Nucleus accumbens (tissue), 56 donors: ENCODE measurements around the gene UMOD.

Source experiments
- DNase-seq, 56 donors: peaks; one replicate each; lab custom pipeline; 2025; lab: John Stamatoyannopoulos, UW

The UMOD gene

DNA sequence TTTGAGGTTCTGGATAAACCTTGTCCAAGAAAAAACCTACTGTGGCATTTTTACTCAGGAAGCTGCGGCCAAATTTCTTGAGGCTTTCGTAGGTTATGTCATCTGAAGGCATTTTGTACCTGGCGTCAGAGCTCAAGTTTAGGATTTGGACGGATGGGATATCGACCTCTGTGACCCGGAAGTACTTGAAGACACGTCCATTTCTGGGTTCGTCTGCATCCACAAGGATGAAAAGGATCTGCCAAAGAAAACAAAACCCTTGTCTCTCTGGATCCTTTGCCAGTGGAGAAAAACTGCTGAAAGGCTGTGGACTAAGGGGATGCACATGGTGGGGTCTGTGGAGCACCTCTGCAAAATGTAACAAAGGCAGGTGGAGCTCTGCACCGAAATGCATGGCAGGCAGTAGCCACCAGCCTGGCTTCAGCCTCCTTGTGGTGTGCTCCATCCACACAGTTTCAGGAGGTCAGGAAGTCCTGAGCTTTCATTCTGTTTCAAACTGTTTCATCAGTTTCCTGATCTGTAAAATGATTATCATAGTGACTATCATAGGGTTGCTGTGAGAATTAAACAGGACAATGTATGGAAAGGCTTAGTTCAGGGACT, 17.0 kb upstream of the UMOD start:
- no peak for DNase-seq

DNA sequence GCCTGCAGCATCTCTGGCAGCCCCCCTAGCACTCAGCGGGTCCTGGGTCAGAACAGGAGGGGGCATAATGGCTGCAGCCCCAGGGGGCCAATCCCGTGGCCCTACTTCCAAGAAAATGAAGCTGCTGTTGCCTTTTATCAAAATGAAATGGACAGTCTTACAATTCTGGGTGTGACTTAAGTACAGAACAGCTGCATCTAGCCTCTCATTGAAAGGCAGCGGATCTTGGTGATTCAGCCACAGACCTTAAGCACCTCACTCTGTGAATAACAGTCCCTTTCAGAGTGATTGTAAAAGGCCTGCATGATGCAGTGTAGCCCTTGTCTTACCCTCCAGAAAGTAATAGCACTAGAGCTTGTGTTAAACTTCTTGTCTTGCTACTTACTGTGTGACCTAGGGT, 11.5 kb upstream of the UMOD start:
- no peak for DNase-seq

DNA sequence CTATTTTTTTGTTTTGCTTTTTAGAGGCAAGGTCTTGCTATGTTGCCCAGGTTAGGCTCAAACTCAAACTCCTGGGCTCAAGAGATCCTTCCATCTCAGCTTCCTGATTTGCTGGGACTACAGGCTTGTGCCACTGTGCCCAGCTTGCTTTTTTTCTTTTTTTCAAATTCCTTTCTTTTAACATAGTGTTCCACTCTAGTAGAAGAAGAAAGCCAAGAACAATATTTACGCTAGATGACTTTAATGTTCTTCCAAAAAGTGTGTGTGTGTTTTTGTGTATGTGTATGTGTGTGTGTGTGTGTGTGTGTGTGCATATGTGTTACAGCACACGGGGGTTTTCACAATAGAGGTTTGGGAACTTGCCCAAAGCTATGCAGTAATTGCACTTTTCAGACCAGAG, 10.7 kb upstream of the UMOD start:
- DNase-seq, result no peak

DNA sequence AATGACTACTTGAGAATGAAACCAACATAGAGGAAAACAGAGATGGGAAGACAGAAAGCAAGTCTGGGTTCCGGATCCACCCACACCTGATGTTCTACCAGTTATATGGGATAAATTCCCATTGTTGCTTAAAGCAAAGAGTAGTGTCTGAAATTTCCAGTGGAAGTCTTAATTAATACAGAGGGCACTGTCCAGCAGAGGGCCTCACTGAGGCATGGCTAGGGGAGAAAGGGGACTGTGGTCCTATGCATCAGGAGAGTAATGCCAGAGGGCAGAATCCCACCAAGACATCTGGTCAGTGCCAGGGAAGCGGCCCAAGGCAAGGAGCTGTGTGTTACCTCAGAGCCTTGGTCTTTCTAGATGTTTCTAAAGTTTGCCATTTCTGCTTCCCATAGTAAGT, 7.5 kb upstream of the UMOD start:
- DNase-seq, result no peak

DNA sequence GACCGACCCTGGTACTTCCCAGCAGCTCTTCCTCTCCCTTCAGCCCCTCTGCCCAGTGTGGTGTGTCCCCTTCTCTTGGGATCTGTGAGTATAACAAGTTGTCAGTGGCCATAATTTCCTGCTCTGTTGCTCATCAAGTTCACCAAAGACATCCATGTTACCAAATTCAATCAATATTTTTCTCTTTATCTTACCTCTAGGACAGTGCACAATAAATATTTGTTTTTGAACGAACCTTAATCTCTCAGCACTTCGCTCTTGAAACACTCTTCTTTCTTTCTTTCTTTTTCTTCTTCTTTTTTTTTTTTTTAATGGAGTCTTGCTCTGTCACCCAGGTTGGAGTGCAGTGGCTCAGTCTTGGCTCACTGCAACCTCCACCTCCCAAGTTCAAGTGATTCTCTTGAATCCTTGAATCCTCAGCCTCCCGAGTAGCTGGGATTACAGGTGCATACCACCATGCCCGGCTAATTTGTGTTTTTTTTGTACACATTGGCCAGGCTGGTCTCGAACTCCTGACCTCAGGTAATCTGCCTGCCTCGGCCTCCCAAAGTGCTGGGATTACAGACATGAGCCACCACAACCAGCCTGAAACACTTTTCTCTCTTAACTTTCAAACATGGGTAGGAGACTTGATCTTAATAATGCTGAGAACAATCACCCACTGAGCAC, 2.7 kb upstream of the UMOD start:
- DNase-seq, result no peak

DNA sequence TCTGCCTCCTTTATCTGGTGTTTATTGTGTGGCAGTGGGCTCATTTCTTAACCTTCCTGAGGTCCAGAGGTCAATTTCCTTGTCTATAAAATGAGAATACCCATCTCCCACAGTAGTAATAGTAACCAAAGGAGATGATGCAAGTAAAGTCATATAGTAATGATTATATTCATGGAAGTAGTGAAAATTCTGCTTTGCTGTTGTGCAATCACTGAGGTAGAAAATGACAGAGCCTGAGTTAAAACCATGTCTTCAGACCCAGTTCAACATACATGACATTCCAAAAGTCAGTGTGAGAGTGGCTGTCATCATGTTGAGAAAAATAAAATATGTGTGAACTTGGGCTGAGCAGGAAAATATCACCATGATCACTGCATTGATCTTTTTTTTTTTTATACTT, 864 bp upstream of the UMOD start:
- no peak for DNase-seq

DNA sequence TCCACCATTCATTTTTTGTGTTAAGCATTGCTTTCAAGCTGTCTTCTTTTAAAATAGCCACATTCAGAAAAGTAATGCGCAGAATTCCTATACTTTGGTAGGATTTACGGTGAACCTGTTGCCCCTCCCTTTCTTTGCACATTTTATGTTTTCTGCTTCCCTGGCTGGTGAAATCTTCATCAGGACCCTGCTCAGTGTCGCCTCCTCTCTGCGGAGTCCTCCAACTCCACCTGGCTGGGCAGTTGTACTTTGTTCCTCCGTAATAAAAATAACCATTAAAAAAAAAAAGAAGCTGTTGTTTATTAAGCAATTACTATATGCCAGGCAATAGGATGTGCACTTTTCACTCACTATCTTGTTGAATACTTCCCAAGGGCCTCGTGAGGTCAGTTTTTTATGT, 2.9 kb downstream of the UMOD start:
- DNase-seq, result no peak

DNA sequence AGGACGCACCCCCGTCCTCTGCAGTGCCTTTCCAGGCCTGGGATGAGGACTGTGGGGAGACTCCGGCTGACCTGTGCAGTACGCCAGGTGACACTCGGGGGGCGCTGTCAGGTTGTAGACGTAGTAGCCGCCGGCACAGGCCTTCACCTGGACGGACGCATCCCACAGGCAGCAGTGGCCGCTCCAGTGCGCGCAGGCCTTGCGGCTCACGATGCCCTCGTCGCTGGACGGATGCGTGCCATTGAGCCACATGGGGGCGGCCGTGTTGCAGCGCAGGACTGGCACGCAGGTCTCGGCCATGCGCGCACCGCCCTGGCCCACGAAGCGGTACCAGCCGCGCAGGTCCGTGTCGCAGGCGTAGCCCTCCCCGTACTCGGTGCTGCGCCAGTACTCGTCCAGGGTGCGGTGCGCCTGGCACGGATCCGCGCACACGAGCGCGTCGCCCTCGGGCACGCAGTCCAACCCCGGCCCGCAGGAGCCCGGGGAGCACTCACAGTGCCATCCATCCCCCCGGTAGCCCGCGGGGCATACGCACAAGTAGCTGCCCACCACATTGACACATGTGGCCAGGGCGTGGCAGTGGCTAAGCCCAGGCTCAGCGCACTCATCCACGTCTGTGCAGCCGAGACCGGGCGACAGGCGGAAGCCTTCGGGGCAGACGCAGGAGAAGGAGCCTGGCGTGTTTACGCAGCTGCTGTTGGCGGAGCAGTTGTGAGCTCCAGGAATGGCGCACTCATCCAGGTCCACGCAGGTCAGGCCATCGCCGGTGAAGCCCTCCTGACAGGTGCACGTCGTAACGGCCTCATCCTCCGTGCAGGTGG, 3.9 kb downstream of the UMOD start:
- no peak for DNase-seq

DNA sequence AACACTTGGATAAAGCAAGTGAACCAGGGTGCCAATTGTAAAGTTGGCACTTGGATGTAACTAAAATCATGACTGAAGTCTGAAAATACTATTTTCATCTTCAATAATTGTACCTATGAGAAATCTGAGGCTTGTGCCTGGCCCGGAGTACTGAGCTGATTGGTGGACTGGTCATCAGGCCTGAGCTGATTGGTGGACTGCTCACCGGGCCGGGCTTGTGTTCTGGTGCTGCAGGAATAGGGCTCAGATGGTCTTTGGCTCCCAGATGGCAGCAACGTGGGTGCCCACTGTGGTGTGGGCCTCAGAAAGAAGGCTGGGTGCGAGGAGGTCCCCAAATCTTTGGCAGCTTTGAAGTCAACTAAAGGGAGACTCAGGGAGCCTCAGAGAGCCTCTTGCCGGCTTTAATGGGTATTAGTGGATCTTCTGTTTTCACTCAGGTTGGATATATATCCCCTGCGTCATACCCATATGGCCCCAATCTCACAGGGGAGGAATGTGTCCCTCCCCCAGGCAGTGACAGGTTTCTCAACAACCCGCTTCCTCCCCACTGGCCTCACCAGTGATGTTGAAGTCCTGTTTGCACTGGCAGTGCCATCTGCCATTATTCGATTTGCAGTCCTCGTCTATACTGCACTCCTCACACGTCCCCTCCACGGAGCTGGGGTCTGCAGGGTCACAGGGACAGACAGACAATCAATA, 4.7 kb downstream of the UMOD start:
- no peak for DNase-seq

DNA sequence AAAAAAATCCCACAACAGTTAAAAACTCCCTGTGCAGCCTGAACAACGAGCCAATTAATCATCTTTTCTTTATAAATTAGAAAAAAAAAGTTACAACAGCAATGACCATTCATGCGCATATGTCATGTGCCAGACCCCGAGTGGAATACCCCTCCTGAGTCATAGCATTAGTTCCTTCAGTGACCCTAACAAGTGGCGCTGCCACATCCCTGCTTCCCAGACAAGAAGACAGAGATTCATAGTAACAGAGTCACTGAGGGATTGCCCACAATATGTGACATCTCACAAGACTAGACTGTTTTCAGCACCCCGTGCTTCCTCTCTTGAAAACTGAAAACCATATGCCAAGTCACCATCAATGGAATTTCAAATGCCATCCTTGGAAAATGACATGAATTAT, 7.9 kb downstream of the UMOD start:
- DNase-seq, result no peak

DNA sequence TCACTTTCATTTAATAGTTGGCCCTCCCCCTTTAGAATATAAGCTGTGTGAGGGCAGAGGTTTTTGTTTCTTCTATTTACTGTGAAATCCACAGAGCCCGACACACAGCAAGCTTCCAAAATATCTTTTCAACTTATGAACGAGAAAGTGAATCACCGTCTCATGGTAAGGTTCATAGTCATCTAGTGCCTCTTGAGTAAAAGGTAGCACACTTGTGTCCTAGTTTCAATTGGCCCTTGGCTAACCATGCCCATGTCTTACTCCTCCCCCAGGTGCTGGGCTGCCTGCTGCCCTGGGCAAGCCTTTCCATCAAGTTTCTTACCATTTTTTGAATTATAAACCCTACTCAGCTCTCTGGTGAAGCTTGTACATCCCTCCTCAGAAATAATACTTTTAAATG, 12.8 kb downstream of the UMOD start:
- DNase-seq, result no peak

DNA sequence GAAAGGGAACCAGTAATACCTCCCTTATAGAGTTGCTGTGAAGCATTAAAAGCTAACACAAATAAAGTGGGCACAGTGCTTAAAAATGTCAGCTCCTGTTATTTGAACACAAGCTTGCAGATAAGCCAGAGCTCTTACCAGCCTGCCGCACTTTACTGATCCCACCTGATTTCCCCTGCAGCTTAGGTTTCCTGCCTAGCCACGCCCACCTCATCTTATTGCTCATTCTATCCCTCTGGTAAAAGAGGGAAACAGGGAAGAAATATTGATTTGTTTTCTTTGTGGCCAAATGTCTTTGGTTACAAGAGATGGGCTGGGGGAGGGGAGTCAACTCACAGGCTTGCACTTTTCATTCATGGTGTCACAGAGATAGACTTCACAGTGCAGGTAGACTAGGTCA, 15.6 kb downstream of the UMOD start:
- no peak for DNase-seq

DNA sequence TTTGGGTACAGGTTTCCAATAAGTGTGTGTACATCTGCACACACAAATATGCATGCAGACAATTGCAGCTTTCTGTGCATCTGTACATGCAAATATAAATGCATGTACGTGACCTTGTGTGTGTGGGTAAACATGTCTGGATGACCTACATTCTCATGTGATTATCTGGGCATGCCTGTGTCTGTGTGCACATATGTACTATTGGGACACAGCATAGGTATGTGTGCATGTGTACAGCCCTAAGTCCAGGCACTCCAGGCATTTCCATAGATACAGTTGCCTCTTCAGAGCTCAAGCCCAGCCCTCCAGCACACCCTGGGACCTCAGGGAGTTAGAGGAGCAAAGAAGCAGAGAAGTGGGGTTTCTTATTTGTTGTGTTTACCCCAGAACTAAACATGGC, 18.1 kb downstream of the UMOD start:
- no peak for DNase-seq

DNA sequence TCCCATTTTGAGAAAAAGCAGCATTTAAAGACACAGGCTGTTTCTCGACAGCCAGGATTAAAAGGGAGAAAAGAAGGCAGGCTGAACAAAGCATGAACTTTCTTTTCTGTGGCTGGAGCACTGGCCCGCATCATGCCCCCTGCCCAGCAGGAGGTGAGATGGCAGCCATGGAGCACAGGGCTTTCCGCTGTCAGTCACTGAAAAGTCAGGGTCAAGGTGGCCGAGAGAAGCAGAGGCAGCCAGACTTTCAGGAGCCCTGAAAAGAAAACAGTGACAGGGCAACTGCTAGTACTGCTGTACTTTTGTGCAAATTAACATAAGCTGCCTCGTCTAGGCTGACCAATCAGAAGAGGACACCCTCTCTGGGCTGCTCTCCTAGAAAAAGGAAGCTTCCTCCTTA, 19.4 kb downstream of the UMOD start:
- no peak for DNase-seq

DNA sequence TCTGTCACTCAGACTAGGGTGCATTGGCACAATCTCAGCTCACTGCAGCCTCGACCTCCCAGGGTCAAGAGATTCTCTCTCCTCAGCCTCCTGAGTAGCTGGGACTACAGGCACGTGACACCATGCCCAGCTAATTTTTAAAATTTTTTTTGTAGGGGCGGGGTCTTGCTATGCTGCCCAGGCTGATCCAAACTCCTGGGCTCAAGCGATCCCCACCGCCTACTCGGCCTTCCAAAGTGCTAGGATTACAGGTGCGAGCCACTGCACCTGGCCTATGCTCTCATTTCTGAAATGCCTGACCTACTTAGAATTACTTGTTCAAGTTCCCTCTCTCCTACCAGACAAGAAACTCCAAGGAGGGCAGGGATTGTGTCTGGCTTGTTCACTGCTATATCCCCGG, 20.1 kb downstream of the UMOD start:
- DNase-seq, result no peak

DNA sequence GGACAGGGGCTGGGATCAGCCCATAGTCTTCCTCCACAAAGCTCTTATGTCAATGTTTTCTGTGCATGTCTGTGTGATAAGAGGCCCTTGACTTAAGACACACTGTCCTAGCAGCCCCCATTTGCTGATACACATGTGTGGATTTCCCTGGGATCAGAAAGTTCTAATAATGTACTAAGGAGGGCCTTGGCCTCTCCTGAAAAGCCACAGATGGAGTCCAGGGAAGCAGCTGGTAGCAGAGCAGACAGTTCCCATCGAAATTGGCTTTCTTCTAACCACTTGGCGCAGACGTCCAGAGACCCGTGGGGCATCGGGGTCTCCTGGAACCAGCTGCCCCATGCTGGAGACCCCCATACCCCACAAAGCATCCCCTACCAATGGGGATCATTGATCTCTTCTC, 20.9 kb downstream of the UMOD start:
- no peak for DNase-seq

DNA sequence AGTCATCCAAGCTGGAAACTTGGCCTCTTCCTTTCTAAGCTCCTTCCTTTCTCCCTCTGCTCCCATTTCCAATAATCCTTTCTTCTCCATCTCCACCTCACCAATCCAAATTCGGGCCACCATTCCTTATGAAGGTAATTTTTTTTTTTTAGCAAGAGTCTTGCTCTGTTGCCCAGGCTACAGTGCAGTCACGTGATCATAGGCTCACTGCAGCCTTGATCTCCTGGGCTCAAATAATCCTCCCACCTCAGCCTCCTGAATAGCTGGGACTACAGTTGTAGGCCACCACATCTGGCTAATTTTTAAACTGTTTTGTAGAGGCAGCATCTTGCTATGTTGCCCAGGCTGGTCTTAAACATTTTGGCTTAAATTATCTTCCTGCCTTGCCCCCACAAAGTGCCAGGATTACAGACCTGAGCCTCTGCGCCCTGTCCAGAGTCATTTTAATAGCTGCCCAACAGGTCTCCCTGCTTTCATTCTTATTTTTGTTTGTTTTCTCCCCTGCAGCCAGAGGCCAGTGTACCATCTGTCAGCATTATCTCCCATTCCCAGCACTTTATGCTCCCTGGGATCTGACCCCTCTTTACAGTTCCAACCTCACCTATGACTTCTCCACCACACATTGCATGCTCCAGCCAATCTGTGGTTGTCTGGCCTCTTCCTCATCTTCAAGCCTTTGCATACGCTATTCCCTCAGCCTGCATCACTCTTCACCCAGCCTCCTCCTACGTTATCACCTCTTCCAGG, 22.9 kb downstream of the UMOD start:
- DNase-seq, result no peak

DNA sequence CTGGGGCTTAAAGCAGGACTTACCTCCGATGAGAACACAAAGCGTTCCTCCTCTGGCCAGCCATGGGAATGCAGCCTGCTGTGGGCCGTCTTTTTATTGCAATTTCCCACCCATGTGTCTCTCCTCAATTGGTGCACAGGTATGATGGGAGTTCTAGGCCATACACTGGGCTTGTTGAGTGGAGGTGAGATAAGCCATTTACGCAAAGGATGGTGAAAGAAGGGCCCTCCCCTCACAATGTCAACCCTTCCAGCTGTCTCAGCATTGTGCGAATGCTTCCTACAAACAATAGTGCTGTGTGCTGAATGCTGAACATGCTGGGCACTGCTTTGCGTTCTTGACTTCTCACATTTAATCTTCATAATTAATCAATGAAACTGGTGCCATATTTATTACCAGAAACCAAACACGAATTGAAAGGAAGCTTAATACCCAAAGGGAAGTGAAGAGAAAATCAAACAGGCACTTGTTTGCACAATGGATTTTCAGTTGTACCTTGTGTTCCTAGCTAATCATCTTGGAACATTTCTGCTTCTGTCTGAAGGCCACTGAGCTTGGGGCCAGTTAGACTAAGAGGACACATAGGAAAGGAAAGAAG, 25.0 kb downstream of the UMOD start, which contains the start of gene GP2:
TSS of gene GP2 (minus strand) at position 70 of the 598 bp plus-strand sequence. CDS start 1,082 bp downstream, outside the sequence.
- DNase-seq, result no peak

DNA sequence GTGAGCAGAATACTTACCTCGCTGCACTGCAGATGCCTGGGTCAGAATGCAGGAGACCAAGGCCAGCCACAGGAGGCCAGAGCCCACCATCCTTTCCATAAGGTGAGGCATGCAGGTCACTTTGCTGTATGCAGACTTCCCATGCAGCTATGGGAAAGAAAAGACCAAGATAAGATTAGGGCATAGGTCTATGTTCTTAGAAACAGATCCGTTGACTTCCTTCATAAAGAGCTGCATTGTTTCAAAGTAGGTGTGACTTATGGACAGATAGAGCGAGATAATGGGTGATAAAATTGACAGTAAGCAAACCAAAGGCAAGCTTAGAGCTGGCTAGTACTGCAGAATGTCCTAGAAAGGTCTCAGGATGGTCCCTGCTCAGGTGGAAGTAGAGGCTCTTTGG, 26.2 kb downstream of the UMOD start:
- DNase-seq, result no peak

DNA sequence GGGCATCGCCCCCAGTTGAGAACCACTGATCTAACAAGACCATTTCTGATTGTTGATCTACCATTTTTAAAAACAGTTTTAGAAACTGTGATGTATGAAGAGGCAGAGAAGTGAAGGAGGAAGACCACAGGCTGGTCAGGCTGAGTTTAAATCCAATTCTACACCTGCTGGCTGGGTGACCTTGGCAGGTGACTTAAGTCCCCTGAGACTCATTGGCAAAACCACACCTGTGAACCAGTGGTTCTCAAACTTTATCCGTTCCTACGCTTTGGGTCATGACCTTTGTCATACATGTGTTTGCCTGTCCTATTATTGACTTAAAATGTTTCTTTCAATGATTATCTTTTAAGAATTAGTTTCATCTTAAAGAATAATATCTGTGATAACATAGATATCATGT, 27.5 kb downstream of the UMOD start:
- no peak for DNase-seq
